Osteocyte (in vitro differentiated cells): ENCODE measurements around the gene CWC27. TPM values are rescaled to one million over a fixed set of nuclear protein-coding genes. Genes with fewer than 3 reads are reported as not detected.

ENCODE experiments used
- DNase-seq: peaks from one replicate; pipeline ENCODE4 v3.0.0; 2021; ENCODE audit warnings: mixed read lengths; ENCODE audit not compliant: unreplicated experiment; ENCODE audit errors: extremely low spot score
- H3K27ac Mint-ChIP-seq: one replicate; pipeline ENCODE4 v1.8.0; 2021; ENCODE audit warnings: mild to moderate bottlenecking, mixed read lengths; ENCODE audit not compliant: unreplicated experiment
- H3K27me3 Mint-ChIP-seq: one replicate; pipeline ENCODE4 v1.8.0; 2021; ENCODE audit warnings: mixed read lengths; ENCODE audit not compliant: unreplicated experiment
- H3K36me3 Mint-ChIP-seq: one replicate; pipeline ENCODE4 v1.8.0; 2021; ENCODE audit warnings: mixed read lengths; ENCODE audit not compliant: unreplicated experiment
- H3K4me1 Mint-ChIP-seq: one replicate; pipeline ENCODE4 v1.8.0; 2021; ENCODE audit warnings: mixed read lengths; ENCODE audit not compliant: unreplicated experiment
- H3K4me3 Mint-ChIP-seq: one replicate; pipeline ENCODE4 v1.8.0; 2021; ENCODE audit warnings: mild to moderate bottlenecking, moderate library complexity, mixed read lengths; ENCODE audit not compliant: unreplicated experiment
- H3K9me3 Mint-ChIP-seq: one replicate; pipeline ENCODE4 v1.8.0; 2021; ENCODE audit warnings: mixed read lengths; ENCODE audit not compliant: unreplicated experiment
- CTCF ChIP-seq: fragments of 200-600 bp; sonication (generic); IDR thresholded peaks from 2 replicates; pipeline ENCODE4 v1.5.0; 2021; ENCODE audit warnings: antibody characterized with exemption, mild to moderate bottlenecking, moderate library complexity
- total RNA-seq: library from RNA; stranded (reverse); gene quantifications from 2 replicates; pipeline ENCODE4 v1.2.1, GENCODE V29; 2021

CWC27 gene
- total RNA-seq, 1 donor from 2014 or later: 24.7 TPM

DNA sequence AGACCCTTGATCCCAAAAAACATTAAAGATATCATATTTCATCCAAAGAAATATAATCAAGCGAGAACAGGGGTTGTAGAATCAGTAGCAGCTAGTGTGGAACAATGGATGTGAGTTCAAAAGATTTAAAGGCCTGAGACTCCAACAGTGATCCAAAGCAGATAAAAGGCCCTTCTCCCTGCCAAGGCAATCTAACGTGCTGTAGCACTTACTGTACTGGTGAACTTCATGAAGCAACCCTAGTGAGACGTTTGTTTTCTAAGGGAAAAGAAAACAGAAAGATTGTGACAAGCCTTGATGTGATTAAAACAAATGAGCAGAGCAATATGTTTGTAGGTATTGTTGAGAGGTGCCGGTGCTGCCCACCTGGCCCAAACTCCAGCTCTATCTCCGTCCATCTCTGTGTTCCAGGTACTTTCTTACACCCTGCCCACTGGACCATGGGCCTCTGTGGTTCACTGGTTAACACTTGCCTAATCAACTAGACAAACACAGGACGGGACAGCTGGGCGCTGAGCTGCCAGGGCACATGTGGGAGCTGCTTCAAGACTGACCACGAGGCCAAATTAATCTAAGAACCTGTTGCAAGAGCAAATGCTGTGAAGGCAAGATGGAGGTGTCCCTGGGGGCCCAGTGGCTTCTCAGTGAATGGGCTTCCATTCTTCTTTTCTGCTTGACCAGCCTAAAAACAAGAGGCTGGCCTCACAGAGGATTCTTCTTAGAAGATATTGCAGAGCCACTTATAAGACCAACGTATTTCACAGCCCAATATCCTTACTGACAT, 265.5 kb downstream of the CWC27 start:
- Mint-ChIP-seq H3K9me3 (no peaks in the 10 kb centered on the region), H3K4me3 (peak overlapping the region; percentile 48), H3K4me1 (peaks cover 26% of the 10 kb centered on the region), H3K27me3 (no peaks in the 10 kb centered on the region), H3K36me3 (no peaks in the 10 kb centered on the region), H3K27ac (peak overlapping the region; percentile 42)
- TF ChIP-seq CTCF: no peak
- no peak for DNase-seq

GRCh38 chr5:65034813-65035209, 266.1 kb downstream of the CWC27 start:
- Mint-ChIP-seq H3K27me3 (no peaks in the 10 kb centered on the region), H3K9me3 (no peaks in the 10 kb centered on the region), H3K27ac (peak overlapping the region; percentile 97), H3K4me1 (peaks cover 28% of the 10 kb centered on the region), H3K4me3 (peak overlapping the region; percentile 76), H3K36me3 (no peaks in the 10 kb centered on the region)
- no peak for TF ChIP-seq CTCF
- no peak for DNase-seq

DNA sequence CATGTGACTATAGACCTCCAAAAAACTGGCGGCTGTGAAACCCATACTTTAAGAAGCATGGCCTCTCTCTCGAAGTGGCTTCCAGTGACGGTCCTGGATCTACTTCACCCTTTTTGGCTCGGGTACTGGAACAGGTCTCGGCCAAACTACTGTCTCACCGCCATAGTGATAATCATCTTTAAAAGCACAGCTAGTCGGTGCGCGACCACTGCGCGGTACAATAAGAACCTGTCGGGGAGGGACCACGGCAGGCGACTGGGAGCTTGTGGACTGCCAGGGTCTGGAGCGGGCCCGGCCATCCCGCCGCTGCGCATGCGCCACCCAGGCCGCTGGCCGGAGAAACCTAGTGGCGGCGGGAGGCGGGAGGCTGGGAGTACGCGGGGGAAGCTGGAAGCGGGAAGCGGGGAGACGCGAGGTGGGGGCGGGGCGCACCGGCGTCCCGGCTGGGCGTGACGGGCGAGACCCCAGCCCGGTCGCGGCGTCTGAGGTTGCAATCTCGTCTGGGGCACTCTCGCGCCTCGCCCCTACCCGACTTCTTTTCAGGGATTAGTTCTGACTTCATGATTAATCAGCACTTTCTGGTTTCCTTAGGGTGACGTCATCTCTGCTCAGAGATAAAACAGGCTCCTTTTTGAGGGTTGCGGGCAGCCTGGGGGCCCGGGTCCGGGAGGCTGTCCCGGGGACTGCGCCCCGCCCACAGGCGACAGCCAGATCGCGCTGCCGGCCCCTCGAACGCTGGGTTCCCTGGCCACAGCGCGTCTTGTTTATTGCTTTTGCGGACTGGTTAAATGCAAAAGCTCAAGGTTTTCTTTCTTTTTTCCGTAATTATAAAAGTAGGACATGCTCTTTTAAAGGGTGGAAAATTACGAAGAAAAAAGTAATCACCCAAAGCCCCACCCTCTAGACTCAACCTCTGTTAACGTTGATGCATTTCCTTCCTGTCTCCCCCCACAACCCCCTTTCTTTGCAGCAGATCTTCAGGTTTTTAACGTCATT, 266.8 kb downstream of the CWC27 start:
- peak; percentile 97 for DNase-seq
- Mint-ChIP-seq H3K4me1 (peaks cover 28% of the 10 kb centered on the region), H3K36me3 (no peaks in the 10 kb centered on the region), H3K27me3 (no peaks in the 10 kb centered on the region), H3K4me3 (peak overlapping the region; percentile 76), H3K27ac (peak overlapping the region; percentile 97), H3K9me3 (no peaks in the 10 kb centered on the region)
- no peak for TF ChIP-seq CTCF

DNA sequence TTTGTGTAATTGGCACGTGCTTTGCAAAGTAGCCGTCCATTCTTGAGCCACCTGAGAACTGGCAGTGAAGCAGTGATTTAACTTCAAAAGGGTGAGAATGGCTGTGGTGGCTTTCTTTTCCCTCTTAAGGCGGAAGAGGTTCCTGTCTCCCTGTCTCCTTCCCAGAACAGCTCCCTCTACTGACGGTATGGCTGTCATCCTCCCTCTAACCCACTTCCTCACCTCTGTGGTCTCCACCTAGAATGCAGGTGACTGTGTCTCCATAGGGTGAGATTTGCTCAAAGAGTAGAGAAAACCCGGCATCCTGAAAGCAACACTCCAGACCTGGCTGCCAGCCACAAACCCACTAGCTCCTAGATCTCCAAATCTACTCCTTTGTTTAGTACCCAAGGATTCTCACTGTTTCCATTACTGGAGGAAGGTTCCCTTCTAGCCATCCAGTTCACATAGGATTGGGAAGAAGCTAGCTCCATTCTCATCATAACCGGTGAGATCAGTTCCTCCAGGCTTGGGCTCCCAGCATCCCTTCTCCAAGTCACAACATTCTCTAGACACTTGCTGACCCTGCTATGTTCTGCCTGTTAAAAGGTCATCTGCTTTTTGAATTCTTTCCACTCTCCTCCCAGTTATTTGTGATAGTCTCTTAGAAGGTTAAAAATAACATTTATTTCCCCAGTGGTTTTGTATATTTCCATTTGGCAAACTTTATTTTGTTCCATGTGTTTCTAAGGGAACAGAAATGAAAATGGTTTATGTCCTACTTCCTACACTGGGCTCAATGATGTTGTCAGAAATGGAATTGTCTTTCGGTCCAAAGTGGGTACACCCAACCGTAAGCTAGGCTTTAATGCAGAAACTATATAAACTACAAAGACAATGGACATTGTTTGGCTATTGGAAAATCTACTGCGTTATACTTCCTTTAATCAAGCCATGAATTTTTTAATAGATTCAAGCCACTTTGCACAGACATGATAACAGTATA, 269.4 kb downstream of the CWC27 start:
- peaks cover 29% of the 10 kb centered on the region for H3K4me1 Mint-ChIP-seq
- TF ChIP-seq CTCF: peak; percentile 42
- no peaks in the 10 kb centered on the region for H3K9me3 Mint-ChIP-seq
- no peak for DNase-seq
- H3K36me3 Mint-ChIP-seq: no peaks in the 10 kb centered on the region
- H3K27ac Mint-ChIP-seq: peak overlapping the region; percentile 66
- H3K4me3 Mint-ChIP-seq: no peak overlapping the region
- no peaks in the 10 kb centered on the region for H3K27me3 Mint-ChIP-seq
